AG04449 (cell line): ENCODE results near the gene AGBL4.

Experiments
- CTCF ChIA-PET: fragments of 350-600 bp; formaldehyde crosslinking; extraction: SDS; loops from one replicate; lab custom pipeline; 2021; ENCODE audit warnings: antibody characterized with exemption; lab: Yijun Ruan, JAX
- POLR2A ChIA-PET: fragments of 400-600, 350-600 bp; formaldehyde crosslinking; extraction: SDS; loops from one replicate; lab custom pipeline; 2020; ENCODE audit warnings: antibody characterized with exemption, inconsistent platforms; lab: Yijun Ruan, JAX
- DNase-seq: peaks from one replicate; pipeline ENCODE4 v3.0.0-alpha.2; 2010; ENCODE audit warnings: low read depth, low spot score
- H3K4me3 ChIP-seq: 2 replicates; pipeline ENCODE4 v1.5.1; 2011; ENCODE audit warnings: low read depth, mild to moderate bottlenecking, control low read depth, low read length
- CTCF ChIP-seq: IDR thresholded peaks from one replicate; pipeline ENCODE4 v1.5.1; 2011; ENCODE audit warnings: mild to moderate bottlenecking, moderate library complexity, low read length, control low read depth, inconsistent platforms; ENCODE audit not compliant: insufficient read depth; ENCODE audit errors: missing control alignments

AGBL4 gene

DNA sequence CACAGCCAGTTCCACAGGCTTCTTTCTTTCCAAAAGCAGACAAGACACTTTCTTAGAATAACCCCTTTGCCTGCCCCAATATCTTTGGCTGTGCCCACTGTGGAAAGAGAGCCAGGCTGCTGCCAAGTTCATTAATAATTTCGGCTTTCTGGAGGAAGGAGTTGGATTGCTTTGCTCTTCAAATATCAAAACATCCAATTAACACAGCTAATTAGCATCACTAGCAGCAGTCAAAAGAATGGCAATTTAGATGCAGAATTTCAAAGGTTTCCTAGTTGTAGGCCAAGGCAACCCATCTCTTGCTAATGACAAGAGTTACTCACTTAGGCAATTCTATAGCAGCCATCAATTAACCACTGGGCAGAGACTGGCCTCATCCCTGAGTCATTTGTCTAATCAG lies 1460.7 kb downstream of the AGBL4 start:
- POLR2A ChIA-PET, result interaction anchor here (0.5 kb wide), 1 partner anchor 9 kb away, joined by 3 read pairs; no protein-coding TSS in a partner anchor
- H3K4me3 ChIP-seq, result no peak overlapping the region
- no peak for TF ChIP-seq CTCF
- DNase-seq, result no peak
- CTCF ChIA-PET, result no interaction called here

GRCh38 chr1:48561444-48561843 lies 1462.3 kb downstream of the AGBL4 start:
- no peak for TF ChIP-seq CTCF
- no peak overlapping the region for H3K4me3 ChIP-seq
- ChIA-PET CTCF (no interaction called here), POLR2A (no interaction called here)
- no peak for DNase-seq

GRCh38 chr1:48560577-48560976 lies 1463.2 kb downstream of the AGBL4 start:
- TF ChIP-seq CTCF, result no peak
- ChIA-PET POLR2A (no interaction called here), CTCF (no interaction called here)
- H3K4me3 ChIP-seq, result no peak overlapping the region
- DNase-seq, result no peak

DNA sequence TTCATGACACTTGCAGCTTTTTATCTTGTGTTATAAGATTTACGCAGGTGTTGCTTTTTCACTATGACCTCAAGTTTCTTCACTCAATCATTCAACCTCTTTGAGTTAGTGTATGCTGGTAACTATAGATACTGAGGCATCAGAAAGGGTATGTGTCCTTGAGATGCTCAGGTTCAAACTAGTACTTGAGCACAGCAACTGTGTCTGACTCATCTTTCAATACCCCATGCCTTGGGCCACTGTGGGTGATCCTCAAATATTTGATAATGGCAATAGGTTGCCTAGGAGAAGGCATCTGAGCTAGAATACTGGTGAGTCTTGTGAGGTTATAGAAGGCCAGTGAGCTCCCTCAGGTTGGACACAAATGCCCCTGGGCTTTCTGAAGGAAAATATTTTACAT lies 1463.6 kb downstream of the AGBL4 start:
- no peak for TF ChIP-seq CTCF
- ChIA-PET CTCF (no interaction called here), POLR2A (no interaction called here)
- H3K4me3 ChIP-seq, result no peak overlapping the region
- no peak for DNase-seq

DNA sequence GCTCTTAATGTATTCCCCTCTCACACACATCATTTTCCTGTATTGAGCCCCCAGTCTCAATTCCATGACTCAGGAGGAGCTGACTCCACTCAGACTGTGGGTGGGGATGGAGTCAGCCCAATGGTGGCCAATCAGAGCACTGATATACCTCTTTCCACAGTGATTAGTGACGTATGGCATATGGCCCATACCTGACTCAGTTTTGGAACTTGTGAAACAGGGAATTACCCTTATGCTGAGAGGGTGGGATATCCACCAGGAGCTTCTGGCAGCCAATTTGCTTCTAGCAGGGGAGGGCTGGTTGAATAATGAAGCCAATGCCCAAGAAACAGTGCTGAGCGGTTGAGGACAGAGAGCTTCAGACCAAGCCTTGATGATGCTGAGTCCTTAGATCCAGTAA lies 1465.4 kb downstream of the AGBL4 start:
- CTCF ChIA-PET, result no interaction called here
- no peak overlapping the region for H3K4me3 ChIP-seq
- POLR2A ChIA-PET, result no interaction called here
- no peak for TF ChIP-seq CTCF
- no peak for DNase-seq

GRCh38 chr1:48556186-48556850 lies 1467.4 kb downstream of the AGBL4 start:
- no peak overlapping the region for H3K4me3 ChIP-seq
- ChIA-PET POLR2A (no interaction called here), CTCF (no interaction called here)
- TF ChIP-seq CTCF, result no peak
- no peak for DNase-seq
